Right renal cortex interstitium (tissue), 3 donors: ENCODE measurements around the gene MRPS34. TPM values are rescaled to one million over a fixed set of nuclear protein-coding genes. Genes with fewer than 3 reads are reported as not detected.

Source experiments
- DNase-seq, 3 donors: peaks; one replicate each; pipeline ENCODE4 v3.0.0-alpha.2; 2013; ENCODE audit warnings: low read depth in 3 of 3, low spot score in 2 of 3
- polyA plus RNA-seq, 3 donors: library from polyadenylated mRNA; unstranded; fragments of 120-200 nt; gene quantifications; one replicate each; pipeline ENCODE4 v1.2.1, GENCODE V29; 2013; ENCODE audit not compliant: insufficient read length in 3 of 3

Gene MRPS34
- polyA plus RNA-seq, 3 donors = 58.1 to 69.6 (median 65.0) TPM

DNA sequence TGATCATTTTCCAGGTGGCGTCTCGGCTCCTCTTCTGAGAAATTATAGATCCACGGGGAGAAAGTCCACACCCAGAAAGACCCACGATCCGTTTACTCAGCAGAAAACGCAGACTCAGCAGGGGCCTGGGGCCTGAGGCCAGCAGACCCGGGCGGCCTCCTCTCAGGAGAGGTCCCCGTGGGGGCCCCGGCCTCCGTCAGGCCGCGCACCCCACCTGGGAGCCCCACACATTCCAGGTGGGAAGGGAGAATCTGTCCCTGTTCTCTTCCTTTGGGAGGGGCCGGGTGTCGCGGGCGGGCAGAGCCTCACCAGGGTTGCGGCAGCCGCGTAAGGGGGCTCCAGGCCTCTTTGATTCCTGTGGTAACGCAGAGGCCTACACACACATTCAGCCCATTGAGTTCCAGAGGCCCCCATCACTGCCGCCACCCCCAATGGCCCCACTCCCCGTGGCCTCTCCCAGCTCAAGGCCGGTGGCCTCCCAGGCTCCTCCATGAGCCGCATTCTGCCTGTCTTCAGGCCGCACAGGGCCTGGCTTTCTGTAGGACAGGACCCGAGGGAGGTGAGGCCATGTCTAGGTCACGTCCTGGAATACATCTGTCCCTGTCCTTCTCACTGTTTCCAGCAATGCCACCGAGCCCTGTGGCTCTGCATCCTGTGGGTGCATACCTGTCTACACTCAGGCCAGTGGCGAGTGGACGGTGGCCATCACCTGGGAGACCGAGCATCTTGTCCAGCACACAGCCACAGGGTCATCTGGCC is 22.2 kb upstream of the MRPS34 start:
- DNase-seq = no peak

DNA sequence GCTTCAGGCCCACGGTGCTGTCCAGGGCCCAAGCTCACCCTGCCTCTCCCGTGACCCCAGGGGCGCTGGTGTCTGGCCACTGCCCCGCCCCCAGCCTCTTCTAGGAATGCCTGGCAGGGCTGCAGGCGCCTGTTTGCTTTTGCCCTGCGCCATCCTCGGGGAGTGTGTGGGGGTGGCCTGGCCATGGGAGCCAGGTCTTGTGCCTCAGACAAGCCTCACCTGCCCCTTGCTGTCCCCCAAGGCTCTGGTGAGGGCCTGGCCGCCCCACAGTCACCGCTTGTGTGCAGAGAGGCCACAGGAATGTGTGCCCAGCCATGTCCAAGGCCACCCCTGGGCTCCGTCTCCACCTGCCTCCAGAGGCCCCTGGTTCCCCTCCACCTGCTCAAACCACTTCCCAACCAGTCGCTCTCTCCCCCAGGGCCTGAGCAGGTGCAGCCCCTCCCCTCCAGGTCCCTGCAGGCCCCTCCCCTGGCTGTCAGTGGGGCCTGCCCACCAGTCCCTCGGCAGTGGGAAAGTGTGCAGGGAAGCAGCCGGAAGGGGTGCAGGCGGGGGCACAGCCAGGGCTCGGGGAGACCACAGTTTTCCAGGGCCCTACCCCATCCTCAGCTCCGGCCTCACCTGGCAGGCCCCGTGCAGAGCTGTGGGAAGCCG is 21.4 kb upstream of the MRPS34 start:
- no peak for DNase-seq

DNA sequence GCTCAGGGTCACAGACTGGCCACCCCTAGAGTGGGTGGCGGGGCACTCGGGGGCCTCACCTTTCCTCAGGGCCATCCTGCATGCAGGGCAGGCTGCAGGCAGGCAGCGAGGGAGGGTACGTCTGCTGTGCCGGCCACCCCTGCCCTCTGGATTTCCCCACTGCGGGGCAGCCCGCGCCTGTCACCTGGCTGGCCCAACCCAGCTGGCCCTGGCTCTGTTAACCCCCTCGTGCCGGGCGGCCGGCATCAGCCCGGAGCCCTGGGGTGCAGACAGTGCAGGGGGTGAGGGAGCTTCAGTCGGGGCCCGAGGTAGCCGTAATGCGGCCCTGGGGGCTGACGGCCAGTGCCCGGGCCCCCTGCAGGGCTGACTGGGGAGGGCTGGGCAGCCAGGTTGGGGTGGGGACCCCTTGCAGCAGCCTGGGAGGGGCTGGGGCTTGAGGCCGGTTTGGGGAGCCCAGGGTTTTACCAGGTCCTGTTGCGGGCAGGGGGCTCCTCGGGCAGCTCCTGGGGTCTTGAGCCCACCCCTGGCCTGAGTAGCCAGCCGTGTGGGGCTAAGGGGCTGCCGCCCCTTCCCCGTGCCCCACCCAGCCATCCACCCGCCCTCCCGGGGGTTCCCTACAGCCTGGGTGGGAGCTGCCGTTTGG is 20.8 kb upstream of the MRPS34 start, which contains the start of gene IGFALS:
Gene IGFALS, minus strand, starts transcription at position 128 of the 643 bp plus-strand sequence. Its CDS starts 53 bp downstream, at position 75.
- no peak for DNase-seq

DNA sequence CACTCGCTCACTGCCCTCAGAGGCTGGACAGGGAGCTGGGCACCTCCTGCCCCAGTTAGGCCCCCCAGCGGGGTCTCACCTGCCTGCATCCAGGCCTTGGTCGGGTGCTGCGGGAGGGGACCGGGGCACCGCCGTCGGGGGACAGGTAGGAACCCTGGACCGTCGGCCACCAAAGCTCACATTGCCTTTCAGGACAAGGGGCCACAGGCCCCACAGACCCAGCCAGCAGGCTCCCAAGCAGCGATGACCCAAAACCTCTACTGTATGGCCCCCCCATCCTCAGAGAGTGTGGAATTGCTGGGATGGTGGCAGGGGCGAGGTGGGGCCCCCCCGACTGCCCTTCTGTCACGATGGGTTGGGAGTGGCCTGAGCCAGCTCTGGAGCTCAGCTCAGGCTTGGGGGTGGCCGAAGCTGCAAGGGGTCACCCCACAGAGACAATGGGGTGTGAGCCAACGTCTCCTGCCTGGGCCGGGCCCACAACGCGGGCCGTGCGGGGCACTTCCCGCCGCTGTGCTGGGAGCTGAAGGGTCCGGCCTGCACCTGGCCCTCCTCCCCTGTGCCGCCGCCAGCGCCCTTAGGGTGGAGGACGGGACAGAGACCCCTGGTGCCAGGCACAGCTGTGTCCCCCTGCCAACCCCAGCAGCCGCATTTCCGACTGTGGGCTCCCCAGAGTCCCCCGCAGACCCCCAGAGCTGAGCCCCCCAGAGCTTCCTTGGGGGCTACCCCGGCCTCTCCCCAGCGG is 20.1 kb upstream of the MRPS34 start:
- DNase-seq = no peak

DNA sequence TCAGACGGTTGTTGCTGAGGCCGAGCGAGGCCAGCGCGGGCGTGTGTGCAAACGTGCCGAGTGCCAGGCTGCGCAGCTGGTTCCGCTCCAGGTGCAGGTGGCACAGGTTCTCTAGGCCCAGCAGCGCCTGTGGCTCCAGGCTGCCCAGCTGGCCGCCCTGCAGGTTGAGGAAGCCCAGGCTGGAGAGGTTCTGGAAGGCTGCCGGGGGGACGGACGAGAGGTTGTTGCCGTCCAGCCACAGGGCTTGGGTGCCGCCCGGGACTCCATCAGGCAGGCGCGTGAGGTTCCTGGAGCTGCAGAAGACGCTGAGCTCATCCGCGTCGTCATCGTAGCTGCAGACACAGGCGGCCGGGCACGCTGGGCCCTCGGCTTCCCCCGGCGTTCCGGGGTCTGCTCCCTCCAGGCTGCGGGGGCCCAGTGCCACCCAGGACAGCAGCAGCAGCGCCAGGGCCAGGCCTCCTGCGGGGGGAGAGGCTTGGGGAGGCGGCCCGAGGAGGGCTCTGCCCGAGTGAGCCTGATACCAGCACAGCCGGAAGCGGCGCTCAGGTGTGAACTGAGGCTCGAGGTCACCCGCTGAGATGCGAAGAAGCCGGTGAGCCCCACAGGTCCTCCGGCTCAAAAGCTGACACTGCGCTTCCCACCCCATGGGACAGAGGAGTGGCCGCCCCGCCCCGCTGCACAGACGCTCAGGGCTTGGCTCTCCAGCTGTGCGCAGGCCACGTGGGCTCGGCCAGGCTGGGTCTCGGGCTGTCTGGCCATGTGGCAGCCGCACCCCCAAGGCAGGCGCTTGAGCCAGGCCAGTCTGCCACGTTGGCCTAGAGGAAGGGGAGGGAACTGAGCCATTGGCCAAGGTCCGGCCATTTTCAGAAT is 19.2 kb upstream of the MRPS34 start:
- DNase-seq = no peak

DNA sequence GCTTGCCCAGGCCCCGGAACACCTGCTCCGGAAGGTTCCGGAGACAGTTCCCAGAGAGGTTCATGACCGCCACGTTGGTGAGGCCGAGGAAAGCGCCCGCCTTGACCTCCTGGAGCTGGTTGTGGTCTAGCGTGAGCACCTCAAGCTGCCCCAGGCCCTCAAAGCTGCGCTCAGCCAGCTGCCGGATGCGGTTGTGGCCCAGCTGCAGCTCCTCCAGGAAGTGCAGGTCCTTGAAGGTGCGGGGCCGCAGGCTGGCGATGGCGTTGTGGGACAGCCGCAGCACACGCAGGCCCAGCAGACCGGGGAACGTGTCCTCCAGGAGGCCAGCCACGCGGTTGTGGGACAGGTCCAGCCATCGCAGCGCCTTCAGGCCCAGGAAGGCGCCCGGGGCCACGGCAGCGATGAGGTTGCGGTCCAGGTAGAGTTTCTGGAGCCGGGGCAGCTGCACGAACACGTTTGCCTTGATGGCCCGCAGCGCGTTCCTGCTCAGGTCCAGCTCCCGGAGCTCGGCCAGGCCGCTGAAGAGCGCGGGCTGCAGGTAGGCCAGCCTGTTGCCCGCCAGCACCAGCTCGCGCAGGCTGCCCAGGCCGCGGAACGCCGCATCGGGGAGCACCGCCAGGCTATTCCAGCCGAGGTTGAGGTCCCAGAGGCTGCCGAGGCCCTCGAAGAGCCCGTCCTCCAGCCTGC is 18.5 kb upstream of the MRPS34 start:
- no peak for DNase-seq

DNA sequence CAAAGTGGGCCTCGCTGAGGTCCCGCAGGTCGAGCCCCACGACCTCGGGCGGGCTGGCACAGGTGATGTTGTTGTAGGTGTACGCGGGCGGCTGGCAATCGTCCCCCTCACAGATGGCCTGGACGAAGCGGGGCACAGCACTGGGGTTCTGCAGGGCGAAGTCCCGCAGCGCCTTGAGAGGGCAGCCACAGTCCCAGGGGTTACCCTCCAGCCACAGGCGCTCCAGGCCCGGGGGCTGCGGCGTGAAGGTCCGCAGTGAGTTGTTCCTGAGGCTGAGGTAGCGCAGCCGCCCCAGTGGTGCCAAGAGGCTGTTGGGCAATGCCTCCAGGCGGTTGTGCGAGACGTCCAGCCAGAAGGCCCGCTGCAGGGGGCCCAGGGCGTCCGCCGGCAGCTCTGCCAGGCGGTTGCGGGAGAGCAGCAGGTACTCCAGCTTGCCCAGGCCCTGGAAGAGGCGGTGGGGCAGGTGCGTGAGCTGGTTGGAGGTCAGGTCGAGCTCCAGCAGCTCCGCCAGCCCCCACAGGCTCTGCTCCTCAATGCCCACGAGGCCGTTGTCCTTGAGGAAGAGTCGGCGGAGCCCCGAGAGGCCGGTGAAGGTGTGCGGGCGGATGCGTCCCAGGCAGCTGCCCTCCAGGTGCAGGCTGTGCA is 17.8 kb upstream of the MRPS34 start:
- no peak for DNase-seq

DNA sequence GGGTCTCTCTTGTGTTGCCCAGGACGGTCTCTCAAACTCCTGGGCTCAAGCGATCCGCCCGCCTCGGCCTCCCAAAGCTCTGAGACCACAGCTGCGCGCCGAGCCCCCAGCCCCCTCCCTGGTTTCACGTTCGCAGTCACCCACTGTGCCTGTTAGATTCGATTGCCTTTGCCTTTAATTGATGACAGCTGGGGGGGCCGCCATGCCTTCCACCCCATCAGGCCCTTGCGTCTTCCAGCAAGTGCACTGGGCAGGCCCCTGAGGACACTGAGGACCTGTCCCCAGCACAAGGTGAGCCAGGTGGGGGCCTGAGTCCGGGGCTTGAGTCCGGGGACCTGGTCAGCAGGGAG is 17.3 kb upstream of the MRPS34 start:
- no peak for DNase-seq

DNA sequence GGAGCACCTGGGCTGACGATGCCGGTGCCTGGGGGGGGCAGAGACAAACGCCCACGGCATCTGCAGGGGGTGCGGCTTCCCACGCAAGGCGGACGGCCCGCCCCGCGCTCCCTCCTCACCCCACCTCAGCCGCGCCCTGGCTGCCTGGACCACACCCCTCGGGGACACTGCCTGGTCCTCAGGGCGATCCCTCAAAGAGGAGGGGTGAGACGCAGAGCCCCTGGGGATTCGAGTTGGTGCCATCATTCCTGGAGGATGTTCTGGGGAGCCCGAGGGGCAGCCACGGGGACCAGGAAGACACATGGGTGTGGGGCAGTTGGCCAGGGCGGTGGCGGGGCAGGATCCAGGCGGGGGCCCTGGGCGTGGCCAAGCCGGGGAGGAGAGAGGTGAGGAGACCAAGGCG is 16.7 kb upstream of the MRPS34 start:
- DNase-seq = no peak

DNA sequence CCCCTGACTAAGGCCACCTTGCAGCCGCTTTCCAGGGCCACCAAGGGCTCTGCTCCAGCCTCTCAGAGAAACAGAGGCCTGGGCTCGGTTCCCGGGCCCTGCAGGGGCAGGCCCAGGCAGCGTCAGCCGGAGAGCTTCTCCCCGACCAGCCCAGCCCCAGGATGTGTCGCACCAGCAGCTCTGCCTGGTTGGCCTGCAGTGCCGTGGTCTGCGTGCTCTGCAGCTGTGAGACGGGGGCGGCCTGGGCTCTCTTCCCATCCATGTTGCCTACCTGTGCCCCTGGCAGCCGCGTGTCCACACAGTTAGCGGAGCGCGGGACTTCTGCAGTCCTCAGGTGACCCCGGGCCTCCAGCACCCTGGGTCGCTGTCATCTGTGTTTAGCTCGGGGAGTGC is 15.8 kb upstream of the MRPS34 start:
- DNase-seq = no peak

DNA sequence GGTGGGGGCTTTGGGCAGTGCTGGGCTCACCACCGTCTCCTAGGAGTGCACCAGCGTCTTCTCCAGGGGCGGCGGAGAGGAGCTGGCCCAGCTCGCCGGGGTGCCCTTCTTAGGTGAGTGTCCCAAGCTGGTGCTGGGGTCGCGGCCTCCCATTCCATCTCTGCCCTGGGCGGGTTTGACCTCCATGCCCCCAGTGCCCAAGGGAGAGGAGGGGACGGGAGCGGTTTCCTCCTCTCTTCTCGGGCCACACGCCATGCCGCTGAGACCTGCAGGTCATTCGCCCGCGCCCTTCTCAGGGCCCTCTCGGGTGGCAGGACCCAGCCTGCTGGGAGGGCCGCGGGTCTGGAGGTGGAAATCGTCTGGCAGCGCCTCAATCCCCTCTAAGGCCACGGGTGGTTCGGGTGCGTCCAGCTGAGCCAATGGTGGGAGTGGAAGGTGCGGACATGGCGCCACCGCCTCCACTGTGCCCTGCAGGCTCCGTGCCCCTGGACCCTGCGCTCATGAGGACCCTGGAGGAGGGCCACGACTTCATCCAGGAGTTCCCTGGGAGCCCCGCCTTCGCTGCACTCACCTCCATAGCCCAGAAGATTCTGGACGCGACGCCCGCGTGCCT is 15.3 kb upstream of the MRPS34 start:
- no peak for DNase-seq

DNA sequence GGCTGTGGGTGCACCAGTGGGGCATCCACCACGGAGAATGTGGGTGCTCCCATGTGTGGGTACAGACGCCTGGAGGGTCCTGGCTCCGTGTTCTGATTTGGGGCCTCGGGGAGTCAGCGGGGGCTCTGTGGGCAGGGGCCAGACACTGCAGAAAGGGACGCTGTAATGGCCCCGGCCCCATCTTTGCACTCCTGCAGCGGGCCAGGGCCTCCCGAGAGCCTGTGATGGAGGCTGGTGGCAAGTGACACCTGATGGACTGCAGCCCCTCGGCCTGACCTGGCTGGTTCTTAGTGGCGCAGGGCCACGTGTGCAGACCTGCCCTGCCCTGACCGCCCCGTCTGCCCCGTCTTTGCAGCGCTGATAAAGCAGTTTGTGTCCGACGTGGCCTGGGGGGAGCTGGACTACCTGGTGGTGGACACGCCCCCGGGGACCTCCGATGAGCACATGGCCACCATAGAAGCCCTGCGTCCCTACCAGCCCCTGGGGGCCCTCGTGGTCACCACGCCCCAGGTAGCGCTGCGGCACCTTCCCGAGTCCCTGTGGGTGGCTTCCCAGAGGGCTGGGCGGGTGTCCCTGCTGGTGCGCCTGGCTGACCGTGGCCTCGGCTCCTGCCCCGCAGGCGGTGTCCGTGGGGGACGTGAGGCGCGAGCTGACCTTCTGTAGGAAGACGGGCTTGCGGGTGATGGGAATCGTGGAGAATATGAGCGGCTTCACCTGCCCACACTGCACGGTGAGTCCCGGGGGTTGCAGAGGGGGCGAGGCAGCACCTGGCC is 14.6 kb upstream of the MRPS34 start:
- DNase-seq = no peak

DNA sequence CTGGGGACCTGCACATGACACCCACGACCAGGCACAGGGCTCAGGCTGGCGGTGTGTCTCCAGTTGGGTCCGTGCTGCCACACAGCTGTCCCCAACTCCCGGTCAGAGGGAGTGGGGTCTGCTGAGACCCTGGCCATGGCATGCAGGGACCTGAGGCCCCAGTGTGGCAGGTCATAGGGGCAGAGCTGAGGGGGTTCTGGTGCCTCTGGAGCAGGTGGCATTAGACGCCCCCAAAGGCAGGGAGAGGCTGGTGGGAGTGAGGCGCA is 14.1 kb upstream of the MRPS34 start:
- DNase-seq = no peak

DNA sequence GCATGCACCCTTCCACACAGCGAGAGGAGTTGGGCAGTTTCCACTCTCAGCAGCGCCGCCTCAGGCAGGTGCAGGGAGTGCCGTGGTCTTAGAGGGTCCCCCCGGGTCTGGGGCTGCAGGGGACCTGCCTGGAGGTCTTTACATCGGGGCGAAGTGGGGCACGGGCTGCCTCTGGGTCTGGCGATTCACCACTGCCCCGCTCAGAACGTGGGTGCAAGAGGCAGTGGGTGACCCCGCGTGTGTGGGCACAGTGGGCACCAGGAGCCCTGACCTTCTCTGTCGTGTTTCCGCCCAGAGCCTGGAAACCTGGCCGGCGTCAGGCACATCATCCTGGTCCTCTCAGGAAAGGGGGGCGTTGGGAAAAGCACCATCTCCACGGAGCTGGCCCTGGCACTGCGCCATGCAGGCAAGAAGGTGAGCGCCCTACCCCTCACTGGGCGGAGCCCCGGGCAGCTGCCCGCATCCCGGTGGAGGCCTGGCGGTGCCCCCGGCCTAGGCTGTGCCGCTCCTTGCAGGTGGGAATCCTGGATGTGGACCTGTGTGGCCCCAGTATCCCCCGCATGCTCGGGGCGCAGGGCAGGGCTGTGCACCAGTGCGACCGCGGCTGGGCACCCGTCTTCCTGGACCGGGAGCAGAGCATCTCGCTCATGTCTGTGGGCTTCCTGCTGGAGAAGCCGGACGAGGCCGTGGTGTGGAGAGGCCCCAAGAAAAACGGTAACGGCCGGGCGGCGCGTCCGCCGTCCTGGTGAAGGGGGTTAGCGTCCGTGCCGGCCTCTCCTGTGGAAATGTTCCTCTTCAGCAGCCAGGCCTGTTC is 13.5 kb upstream of the MRPS34 start:
- no peak for DNase-seq

DNA sequence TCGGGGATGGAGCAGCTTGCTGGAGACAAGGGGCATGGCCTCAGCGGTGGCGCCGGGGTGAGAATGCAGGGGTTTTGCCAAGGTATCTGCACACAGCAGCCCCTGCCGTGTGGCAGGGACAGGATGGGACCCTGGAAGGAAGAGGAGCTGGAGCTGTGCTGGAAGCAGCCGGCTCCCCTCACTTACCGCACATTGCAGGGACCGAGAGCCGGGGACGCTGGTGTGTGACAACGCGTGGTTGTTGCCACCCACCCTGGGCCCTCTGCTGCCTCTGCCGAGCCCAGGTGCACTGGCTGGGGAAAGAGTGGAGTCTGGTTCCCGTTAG is 12.9 kb upstream of the MRPS34 start:
- DNase-seq = no peak

DNA sequence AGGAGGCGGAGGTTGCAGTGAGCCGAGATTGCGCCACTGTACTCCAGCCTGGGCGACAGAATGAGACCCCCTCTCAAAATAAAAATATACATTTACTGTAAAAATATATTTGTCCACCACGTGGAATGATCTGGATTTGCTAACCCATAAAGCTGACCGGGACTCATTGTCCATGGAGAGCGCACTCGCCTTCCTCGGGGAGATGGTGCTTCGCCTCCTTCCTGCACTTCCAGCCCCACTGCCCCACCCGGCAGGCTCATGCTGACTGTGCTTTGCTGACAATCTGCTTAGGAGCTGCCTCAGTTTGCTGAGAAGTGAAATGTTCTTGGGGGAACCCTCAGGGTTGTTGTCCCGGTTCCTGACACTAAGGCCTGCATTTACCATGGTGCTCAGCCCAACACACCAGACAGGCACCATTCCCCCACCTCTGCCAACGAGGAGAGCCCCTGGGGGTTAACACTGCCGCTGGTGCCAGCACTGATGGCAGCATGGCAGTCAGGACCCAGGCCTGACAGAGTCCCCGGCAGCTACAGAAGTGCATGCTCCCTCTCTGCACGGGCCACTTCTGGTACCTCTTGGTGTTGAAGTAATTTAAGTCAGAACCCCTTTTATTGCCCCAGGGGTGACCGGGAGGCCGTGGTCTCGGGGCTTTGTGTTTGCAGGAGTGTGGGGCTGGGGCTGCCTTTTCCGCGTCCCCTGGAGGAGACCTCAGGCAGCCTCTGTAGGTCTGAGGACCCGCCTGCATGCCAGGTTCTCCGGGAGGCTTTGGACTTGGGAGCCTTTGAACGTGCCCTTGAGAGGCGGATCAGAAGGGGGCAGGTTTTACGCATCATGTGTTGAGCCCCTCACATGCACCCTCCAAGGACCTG is 12.3 kb upstream of the MRPS34 start:
- no peak for DNase-seq
